Ovary (tissue), 9 donors: ENCODE measurements around the gene TRIM63. TPM values are rescaled to one million over a fixed set of nuclear protein-coding genes. Genes with fewer than 3 reads are reported as not detected.

Source experiments
- DNase-seq, 5 donors: peaks; one replicate each; pipeline ENCODE4 v3.0.0-alpha.2; 2019 to 2020
- H3K27ac ChIP-seq, 2 donors: fragments of 200-600 bp; one replicate each; pipeline versions ENCODE4 v1.5.1 to v1.8.0; 2019 to 2022
- H3K27me3 ChIP-seq: fragments of 200-600 bp; one replicate; pipeline ENCODE4 v1.8.0; 2022
- H3K36me3 ChIP-seq: fragments of 200-600 bp; sonication (generic); one replicate; pipeline ENCODE4 v1.5.1; 2019
- H3K4me1 ChIP-seq: one replicate; pipeline ENCODE4 v1.8.1; 2013; ENCODE audit warnings: mild to moderate bottlenecking, moderate library complexity; ENCODE audit not compliant: insufficient read depth
- H3K4me3 ChIP-seq: fragments of 200-600 bp; sonication (generic); one replicate; pipeline ENCODE4 v1.5.1; 2017
- H3K9me3 ChIP-seq, 2 donors: fragments of 200-600 bp in 1 of 2; sonication (generic) in 1 of 2; one replicate each; pipeline versions ENCODE4 v1.5.1 to v1.8.1; 2013 to 2019; ENCODE audit warnings: mild to moderate bottlenecking in 1 of 2, moderate library complexity in 1 of 2
- CTCF ChIP-seq, 3 donors: fragments of 450-650 bp in 2 of 3; fragments of 200-600 bp in 1 of 3; IDR thresholded peaks; one replicate each; pipeline versions ENCODE4 v1.5.1 to v1.8.0; 2016 to 2022; ENCODE audit warnings: antibody characterized with exemption in 3 of 3, mild to moderate bottlenecking in 1 of 3
- EP300 ChIP-seq: sonication (generic); formaldehyde crosslinking; IDR thresholded peaks from one replicate; pipeline ENCODE4 v1.6.1; 2017; ENCODE audit warnings: antibody characterized with exemption
- POLR2A ChIP-seq: fragments of 450-650 bp; IDR thresholded peaks from one replicate; pipeline ENCODE4 v1.6.1; 2017; ENCODE audit warnings: antibody characterized with exemption, mild to moderate bottlenecking, moderate library complexity
- WGBS, 3 donors: extraction: QIAGEN DNeasy Blood & Tissue Kit in 1 of 3; methylation state at CpG; one replicate each; pipeline versions ENCODE4 v1.1.5 to v1.1.7; 2013 to 2017; 5-methylcytosine and 5-hydroxymethylcytosine counted together
- intact Hi-C, 4 donors: fragments of 100-400 bp; cut with DNase I; formaldehyde crosslinking; loops; one replicate each; pipeline versions ENCODE4 v1.11.0 to v1.15.1; 2022 to 2023
- polyA plus RNA-seq, 2 donors: library from polyadenylated mRNA; stranded (reverse); fragments of 200-250 nt in 1 of 2; fragments of 350-450 nt in 1 of 2; fragmentation: Illumina TruSeq in 1 of 2; extraction: RNeasy Lipid Tissue Mini Kit (QIAGEN cat#74804) in 1 of 2; gene quantifications; one replicate each; pipeline ENCODE4 v1.2.3, GENCODE V29; 2013 to 2014
- total RNA-seq, 7 donors: library from RNA; depleted of rRNA in 2 of 7; stranded (reverse); fragments of >200 nt in 2 of 7; fragmentation: NEBNext Ultra II Directional in 3 of 7; extraction: Animal tissue kit (Norgen Biotek cat#: 25700) in 3 of 7; gene quantifications; one replicate each; pipeline versions ENCODE4 v1.1.0 to v1.2.4, GENCODE V29; 2016 to 2023
- donor health status: DM: no; HTN: no; CAD: no; lungs with moderate emphysema.
- donor health status: DM: no; HTN: no; CAD: no.
- donor health status: Bipolar disorder and iron deficiency.
- donor health status: DM: yes; HTN: yes; CAD: no.
- donor health status: DM: no; HTN: no; CAD: no.
- donor health status: DM: yes; HTN: yes; CAD: no.

The TRIM63 gene
- total and polyA plus RNA-seq, 9 donors: 0.06 to 1.6 (median 0.20) TPM; not detected in 5

GRCh38 chr1:26066857-26067256 is 573 bp downstream of the TRIM63 start:
- TF ChIP-seq CTCF (IDR thresholded peaks at IDR 0.05) (no peak), EP300 (no peak), POLR2A (no peak)
- no peak overlapping the region for H3K27ac ChIP-seq
- no peaks in the 10 kb centered on the region for H3K36me3 ChIP-seq
- H3K4me3 ChIP-seq: no peak overlapping the region
- no peaks in the 10 kb centered on the region for H3K4me1 ChIP-seq
- intact Hi-C loops: no loop called here
- H3K9me3 ChIP-seq: no peaks in the 10 kb centered on the region
- no peak for DNase-seq
- no peaks in the 10 kb centered on the region for H3K27me3 ChIP-seq
- 24 to 31% (median 29%) methylated on average over 4 of the region's 4 CpGs for WGBS, 3 donors

- 62 to 68% (median 63%) methylated on average over 15 of the region's 15 CpGs for WGBS, 3 donors
- no peaks in the 10 kb centered on the region for H3K27me3 ChIP-seq
- H3K36me3 ChIP-seq: no peaks in the 10 kb centered on the region
- H3K9me3 ChIP-seq: no peaks in the 10 kb centered on the region
- TF ChIP-seq EP300 (no peak), POLR2A (no peak), CTCF (IDR thresholded peaks at IDR 0.05) (no peak)
- H3K27ac ChIP-seq: no peak overlapping the region
- intact Hi-C loops: no loop called here
- no peak overlapping the region for H3K4me3 ChIP-seq
- DNase-seq: no peak
- no peaks in the 10 kb centered on the region for H3K4me1 ChIP-seq
Observed at GRCh38 chr1:26066160-26066559, 1.3 kb downstream of the TRIM63 start.

GRCh38 chr1:26064553-26064952 is 2.9 kb downstream of the TRIM63 start:
- 78 to 85% (median 82%) methylated on average over 3 of the region's 3 CpGs for WGBS, 3 donors
- Histone ChIP-seq H3K4me1 (no peaks in the 10 kb centered on the region), H3K36me3 (no peaks in the 10 kb centered on the region), H3K9me3 (no peaks in the 10 kb centered on the region), H3K27me3 (no peaks in the 10 kb centered on the region), H3K4me3 (no peak overlapping the region), H3K27ac (no peak overlapping the region)
- DNase-seq: no peak
- intact Hi-C loops: no loop called here
- no peak for TF ChIP-seq POLR2A
- no peak for TF ChIP-seq EP300
- no peak for TF ChIP-seq CTCF (IDR thresholded peaks at IDR 0.05)

- DNase-seq: no peak
- Histone ChIP-seq H3K4me1 (no peaks in the 10 kb centered on the region), H3K4me3 (no peak overlapping the region), H3K27me3 (no peaks in the 10 kb centered on the region), H3K27ac (no peak overlapping the region), H3K9me3 (no peaks in the 10 kb centered on the region), H3K36me3 (no peaks in the 10 kb centered on the region)
- 71 to 77% (median 71%) methylated on average over 12 of the region's 12 CpGs for WGBS, 3 donors
- TF ChIP-seq EP300 (no peak), CTCF (IDR thresholded peaks at IDR 0.05) (no peak), POLR2A (no peak)
- intact Hi-C loops: no loop called here
Observed at GRCh38 chr1:26060832-26061574, 6.4 kb downstream of the TRIM63 start.
